Measurements from ENCODE around the gene MED22.

GRCh38 chr9:133327834-133328484, 20.0 kb downstream of the MED22 start:
- TF ChIP-seq CTCF (IDR thresholded peaks at IDR 0.05) (no peak), TCF7L2 (IDR thresholded peaks at IDR 0.05; ENCODE audit: low read depth, low read length) (no peak), POLR2AphosphoS5 (IDR thresholded peaks at IDR 0.05; ENCODE audit: low read depth, low read length) (no peak)
